ENCODE results near the gene CDH12.

DNA sequence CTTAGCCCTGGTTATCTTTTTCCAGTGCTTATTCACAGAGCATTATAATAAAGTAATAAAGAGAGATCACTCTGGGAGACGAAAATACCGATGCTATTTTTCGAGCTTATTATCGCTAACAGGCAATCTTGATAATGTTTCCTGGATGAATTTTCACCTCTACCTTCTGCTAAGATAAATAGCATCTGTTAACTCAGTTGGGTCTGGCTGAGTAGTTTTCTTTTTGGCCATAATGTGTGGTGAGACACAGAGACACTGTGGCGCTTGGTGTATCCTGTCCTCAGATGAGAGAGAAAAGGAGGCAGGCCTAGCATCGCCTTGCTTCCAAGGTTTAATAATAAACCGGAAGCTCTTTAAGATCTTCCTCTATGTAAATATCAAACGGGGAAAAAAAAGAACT lies 46.2 kb upstream of the CDH12 start:
- no peak for TF ChIP-seq EZH2 (IDR thresholded peaks at IDR 0.05; ENCODE audit: insufficient read depth, poor library complexity, severe bottlenecking)
- TF ChIP-seq EZH2phosphoT487 (IDR thresholded peaks at IDR 0.05; ENCODE audit: insufficient read depth, low read depth): no peak
